HG03139 (cell line): ENCODE data around the gene PRDM16.

Experiments used
- ATAC-seq: cut with Tn5 transposase; IDR thresholded peaks from one replicate; pipeline ENCODE4 v1.9.1; 2021; ENCODE audit not compliant: unreplicated experiment

The PRDM16 gene

DNA sequence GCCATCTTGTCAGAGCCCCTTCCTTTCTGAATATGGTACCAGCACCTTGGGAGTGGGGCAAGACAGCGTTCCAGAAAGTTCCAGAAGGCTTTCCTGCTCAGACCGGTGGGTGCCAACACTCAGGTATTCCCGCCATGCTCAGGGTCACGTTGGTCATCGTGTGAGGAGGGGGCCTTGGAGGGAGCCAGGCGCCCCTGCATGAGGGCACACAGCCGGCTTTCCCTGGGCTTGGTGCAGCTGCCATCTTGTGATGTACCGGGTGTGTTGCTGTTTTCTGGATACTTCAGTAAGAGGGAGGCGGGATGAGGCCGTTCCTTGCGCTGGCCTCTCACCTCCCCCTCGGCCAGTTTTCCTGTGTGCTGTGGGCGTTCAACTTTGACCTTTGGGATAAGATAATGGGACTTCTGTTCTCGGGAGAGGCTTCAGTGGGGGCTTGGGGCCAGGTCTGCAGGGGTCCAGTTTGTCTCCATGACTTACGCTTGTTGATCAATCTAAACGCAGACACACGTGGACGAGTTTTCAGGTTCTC, 69.7 kb downstream of the PRDM16 start:
- no peak for ATAC-seq

DNA sequence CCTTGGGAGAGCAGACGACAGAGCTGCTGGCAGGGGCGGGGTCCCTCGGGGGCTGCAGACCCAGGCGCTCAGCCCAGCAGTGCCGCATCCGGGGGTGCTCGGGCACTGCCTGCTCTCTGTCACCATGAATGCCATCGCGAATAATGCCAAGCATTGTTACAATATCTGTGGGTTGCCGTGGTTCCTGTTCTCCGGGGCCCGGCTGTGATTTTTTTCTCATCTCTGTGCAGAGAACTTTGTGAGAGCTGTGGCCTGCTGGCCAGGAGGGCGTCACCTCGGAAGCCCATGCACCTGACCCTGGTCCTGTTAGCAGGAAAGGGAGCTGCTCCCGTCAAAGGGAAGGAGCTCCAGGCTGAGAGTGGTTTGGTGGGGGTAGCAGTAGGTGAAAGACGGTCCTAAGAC, 70.4 kb downstream of the PRDM16 start:
- no peak for ATAC-seq

GRCh38 chr1:3139871-3140361, 70.9 kb downstream of the PRDM16 start:
- ATAC-seq, result no peak

DNA sequence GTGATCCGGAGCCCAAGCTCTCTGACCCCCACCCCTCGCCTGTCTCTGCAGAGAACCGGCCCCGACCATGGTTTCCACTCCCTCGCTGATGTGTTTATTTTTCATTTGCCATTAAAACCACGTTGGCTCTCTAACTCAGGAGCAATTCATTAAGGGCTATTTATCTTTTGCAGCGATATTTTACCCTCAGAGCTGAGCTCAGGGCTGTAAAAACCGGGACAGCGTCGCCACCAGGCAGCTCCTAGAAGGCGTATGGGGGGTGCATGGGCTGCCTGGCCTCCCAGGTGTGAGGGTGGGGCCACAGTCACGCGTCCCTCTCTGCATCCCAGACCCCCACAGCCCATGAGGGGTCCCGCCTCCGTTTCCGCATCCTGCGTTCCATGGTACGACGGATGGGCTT, 71.4 kb downstream of the PRDM16 start:
- no peak for ATAC-seq

DNA sequence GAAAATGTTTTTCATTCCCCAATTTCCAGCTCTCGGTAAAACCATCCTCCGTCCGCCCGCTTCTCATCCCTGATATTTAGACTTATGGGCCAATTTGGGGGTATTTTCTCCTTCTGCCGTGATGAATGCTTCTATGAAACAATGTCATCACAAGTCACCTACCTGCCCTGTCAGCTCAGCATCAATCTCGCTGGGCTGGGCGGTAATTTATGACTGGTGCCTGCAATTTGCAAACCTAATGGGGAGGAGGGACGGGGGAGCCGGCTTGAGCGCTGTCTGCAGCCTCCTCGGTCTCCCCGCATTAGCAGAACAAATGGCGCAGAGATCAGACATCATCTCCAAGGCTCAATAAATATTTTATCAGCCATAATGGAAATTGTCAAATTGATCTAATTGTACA, 72.1 kb downstream of the PRDM16 start:
- no peak for ATAC-seq

DNA sequence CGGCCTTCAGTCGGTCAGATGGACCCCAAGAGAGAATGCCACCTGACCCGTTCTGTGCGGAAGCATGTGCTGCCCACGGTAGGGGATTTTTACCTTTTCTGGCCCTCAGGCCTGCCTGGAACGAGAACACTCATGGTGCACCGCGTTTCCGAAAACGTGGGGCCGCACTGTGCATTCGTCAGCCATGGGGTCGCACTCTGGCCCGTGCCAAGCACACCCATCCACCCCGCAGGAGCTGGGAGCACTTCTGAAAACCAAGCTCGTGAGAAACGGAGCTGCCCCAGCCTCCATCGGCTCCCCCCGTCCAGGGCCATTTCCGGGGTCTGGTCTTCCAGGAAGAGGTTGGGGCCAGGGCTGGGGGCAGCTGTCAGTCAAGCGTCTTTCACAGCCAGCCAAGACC, 72.8 kb downstream of the PRDM16 start:
- no peak for ATAC-seq

- ATAC-seq, result no peak
These were observed 73.2 kb downstream of the PRDM16 start for GRCh38 chr1:3142236-3142635.

- ATAC-seq, result no peak
These were observed 73.7 kb downstream of the PRDM16 start for GRCh38 chr1:3142751-3143150.

- no peak for ATAC-seq
These were observed 76.7 kb downstream of the PRDM16 start for GRCh38 chr1:3145532-3146325.

DNA sequence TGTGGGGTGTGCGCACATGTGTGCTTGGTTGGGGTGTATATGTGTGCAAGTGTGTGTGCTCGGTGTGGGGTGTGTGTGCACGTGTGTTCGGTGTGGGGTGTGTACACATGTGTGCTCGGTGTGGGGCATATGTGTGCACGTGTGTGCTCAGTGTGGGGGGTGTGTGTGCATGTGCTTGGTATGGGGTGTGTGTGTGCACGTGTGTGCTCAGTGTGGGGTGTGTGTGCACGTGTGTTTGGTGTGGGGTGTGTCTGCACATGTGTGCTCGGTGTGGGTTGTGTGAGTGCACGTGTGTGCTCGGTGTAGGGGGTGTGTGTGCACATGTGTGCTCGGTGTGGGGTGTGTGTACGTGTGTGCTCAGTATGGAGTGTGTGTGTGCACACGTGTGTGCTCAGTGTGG, 77.5 kb downstream of the PRDM16 start:
- no peak for ATAC-seq

DNA sequence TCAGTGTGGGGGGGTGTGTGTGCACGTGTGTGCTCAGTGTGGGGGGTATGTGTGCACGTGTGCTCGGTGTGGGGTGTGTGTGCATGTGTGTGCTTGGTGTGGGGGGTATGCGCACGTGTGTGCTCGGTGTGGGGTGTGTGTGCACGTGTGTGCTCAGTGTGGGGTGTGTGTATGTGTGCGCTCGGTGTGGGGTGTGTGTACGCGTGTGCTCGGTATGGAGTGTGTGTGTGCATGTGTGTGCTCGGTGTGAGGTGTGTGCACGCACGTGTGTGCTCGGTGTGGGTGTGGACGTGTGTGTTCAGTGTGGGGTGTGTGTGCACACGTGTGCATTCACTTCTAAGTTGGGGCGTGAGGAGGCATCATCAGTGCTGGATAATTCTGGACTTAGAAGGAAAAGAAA, 77.9 kb downstream of the PRDM16 start:
- ATAC-seq, result no peak

DNA sequence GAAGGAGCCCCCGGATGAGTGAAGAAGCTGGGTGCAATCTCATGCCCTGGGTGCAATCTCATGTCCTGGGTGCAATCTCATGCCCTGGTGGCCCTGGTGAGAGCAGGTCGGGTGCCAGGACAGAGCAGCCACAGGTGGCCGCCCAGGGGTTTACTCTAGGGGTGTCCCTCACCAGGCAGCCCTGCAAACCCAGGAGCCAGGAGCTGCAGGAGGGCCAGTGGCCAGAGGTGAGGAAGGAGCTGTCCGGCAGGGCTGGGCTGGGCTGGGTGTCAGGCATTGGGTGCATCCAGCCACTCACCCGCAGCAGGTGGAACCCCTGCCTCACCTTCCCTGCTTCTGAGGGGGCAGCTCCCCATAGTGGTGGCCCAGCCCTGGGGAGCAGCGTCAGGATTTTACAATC, 79.2 kb downstream of the PRDM16 start:
- ATAC-seq, result no peak

DNA sequence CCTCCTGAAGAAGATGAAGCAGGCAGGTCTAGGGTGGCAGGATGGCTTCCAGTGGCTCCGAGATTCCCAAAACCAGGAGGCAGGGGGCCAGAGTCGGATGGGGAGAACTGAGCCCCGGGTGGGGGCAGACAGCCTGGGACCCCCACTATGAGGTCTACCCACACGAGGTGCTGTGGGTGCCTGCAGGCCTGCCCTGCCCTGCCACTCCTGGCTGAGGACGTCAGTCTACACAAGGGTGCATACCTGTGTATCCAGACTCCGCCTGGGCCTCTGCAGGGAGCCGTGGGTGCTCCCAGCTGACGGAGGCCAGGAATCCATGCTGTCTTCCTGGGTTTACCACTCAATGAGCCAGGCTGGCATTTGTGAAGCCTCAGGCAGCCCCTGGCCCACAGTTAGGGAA, 80.3 kb downstream of the PRDM16 start:
- ATAC-seq, result no peak

- ATAC-seq, result no peak
These were observed 82.5 kb downstream of the PRDM16 start for GRCh38 chr1:3151456-3151855.

- no peak for ATAC-seq
These were observed 83.1 kb downstream of the PRDM16 start for GRCh38 chr1:3152143-3152542.

GRCh38 chr1:3153197-3153596, 84.2 kb downstream of the PRDM16 start:
- ATAC-seq, result no peak

GRCh38 chr1:3153902-3154795, 85.1 kb downstream of the PRDM16 start:
- ATAC-seq, result no peak

GRCh38 chr1:3155056-3155925, 86.3 kb downstream of the PRDM16 start:
- no peak for ATAC-seq

DNA sequence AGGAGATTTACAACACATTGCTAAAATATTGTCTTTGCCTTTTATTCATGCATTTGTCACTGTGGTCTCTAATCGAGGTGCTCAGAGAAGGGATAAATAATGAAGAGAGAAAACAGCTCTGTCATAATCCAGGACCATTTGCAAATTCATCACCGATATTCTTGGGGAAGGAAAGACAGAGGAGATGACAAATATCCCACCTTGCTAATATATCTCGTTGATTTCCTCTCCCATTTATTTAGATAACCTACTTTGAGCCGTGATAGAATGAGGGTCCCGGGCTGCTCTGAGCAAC, 86.9 kb downstream of the PRDM16 start:
- ATAC-seq, result no peak

DNA sequence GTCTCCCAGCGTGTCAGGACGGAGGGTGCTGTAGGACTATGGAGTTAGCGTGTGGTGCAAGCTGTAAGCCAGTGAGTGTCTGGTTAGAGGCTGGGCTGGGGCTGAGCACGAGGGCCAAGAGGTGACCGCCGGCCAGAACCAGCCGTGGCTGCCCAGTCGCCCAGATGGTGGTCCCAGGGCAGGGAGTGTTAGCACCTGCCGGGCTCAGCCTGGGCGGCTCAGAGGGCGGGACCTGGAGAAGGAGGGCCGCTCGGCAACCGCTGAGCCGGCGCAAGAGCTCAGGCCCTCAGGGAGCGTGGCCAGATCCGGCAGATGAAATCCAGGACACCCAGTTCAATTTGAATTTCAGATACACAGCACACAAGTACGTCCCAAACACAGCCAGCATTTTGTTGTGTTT, 87.9 kb downstream of the PRDM16 start:
- ATAC-seq, result no peak

GRCh38 chr1:3158347-3158746, 89.3 kb downstream of the PRDM16 start:
- ATAC-seq, result no peak
